HG03439 (cell line): ENCODE results near the gene TXNDC17.
A peak's percentile ranks its signal among the peaks of the same experiment; 100 is the strongest.
"Not testable (repeated sequence)": the region's sequence is repeated elsewhere in the genome, so short reads cannot be mapped to it uniquely, and the experiment has no call there.

Source experiments
- ATAC-seq: cut with Tn5 transposase; IDR thresholded peaks from one replicate; pipeline ENCODE4 v1.9.1; 2021; ENCODE audit warnings: mild to moderate bottlenecking, moderate library complexity; ENCODE audit not compliant: unreplicated experiment

TXNDC17 gene

GRCh38 chr17:6636616-6637457 is 4.0 kb upstream of the TXNDC17 start:
- ATAC-seq, result no peak

GRCh38 chr17:6637458-6637840 is 3.4 kb upstream of the TXNDC17 start:
- ATAC-seq, result no peak

GRCh38 chr17:6638046-6638908 is 2.6 kb upstream of the TXNDC17 start:
- no peak for ATAC-seq

GRCh38 chr17:6639014-6639585 is 1.8 kb upstream of the TXNDC17 start:
- no peak for ATAC-seq

- ATAC-seq, result peak; percentile 7
These were observed 999 bp upstream of the TXNDC17 start for GRCh38 chr17:6639586-6640535.

- ATAC-seq, result no peak
These were observed 495 bp downstream of the TXNDC17 start for GRCh38 chr17:6641247-6641863.

GRCh38 chr17:6642592-6642991 is 1.7 kb downstream of the TXNDC17 start:
- no peak for ATAC-seq

- ATAC-seq, result no peak
These were observed 2.7 kb downstream of the TXNDC17 start for GRCh38 chr17:6643451-6644125.

- ATAC-seq, result no peak
These were observed 7.3 kb downstream of the TXNDC17 start for GRCh38 chr17:6648181-6648580.

GRCh38 chr17:6651354-6651918 is 10.6 kb downstream of the TXNDC17 start, which contains the start of the genes C17orf100 and MED31:
C17orf100 (plus strand) TSS chr17:6651762; CDS start chr17:6651914, 152 bp downstream.
MED31 (minus strand) TSS chr17:6651605; CDS start chr17:6651528, 77 bp downstream.
- ATAC-seq, result peak; percentile 96

GRCh38 chr17:6651919-6652452 is 11.1 kb downstream of the TXNDC17 start:
- peak; percentile 2 for ATAC-seq

- ATAC-seq, result no peak
These were observed 14.2 kb downstream of the TXNDC17 start for GRCh38 chr17:6654841-6655731.

GRCh38 chr17:6655732-6656361 is 15.0 kb downstream of the TXNDC17 start:
- ATAC-seq, result not testable (repeated sequence)

- not testable (repeated sequence) for ATAC-seq
These were observed 16.2 kb downstream of the TXNDC17 start for GRCh38 chr17:6656797-6657632.

GRCh38 chr17:6657633-6658287 is 16.9 kb downstream of the TXNDC17 start:
- ATAC-seq, result no peak

GRCh38 chr17:6658411-6658810 is 17.6 kb downstream of the TXNDC17 start:
- not testable (repeated sequence) for ATAC-seq
